Neutrophil (primary cell): ENCODE results near the gene TRIM38.

ENCODE experiments used
- H3K27ac ChIP-seq: fragments of 200-600 bp; sonication (generic); 2 replicates; pipeline ENCODE4 v1.5.1; 2016; ENCODE audit warnings: mild to moderate bottlenecking, moderate library complexity
- H3K27me3 ChIP-seq: fragments of 200-600 bp; sonication (generic); 2 replicates; pipeline ENCODE4 v1.6.0; 2016; ENCODE audit warnings: mild to moderate bottlenecking
- H3K36me3 ChIP-seq: fragments of 200-600 bp; sonication (generic); 2 replicates; pipeline ENCODE4 v1.5.1; 2017
- H3K4me1 ChIP-seq, 2 experiments: fragments of 200-600 bp in 1 of 2; sonication (generic) in 1 of 2; 1 replicate in 1 of 2; 2 replicates in 1 of 2; pipeline versions ENCODE4 v1.5.1 to v1.6.1; 2013 to 2016; ENCODE audit warnings: low read depth in 1 of 2, low read length in 1 of 2, mild to moderate bottlenecking in 1 of 2, moderate library complexity in 1 of 2; ENCODE audit not compliant: control insufficient read depth in 1 of 2, insufficient read depth in 1 of 2
- H3K4me3 ChIP-seq, 2 experiments: fragments of 200-600 bp in 1 of 2; sonication (generic) in 1 of 2; 1 replicate in 1 of 2; 2 replicates in 1 of 2; pipeline ENCODE4 v1.5.1; 2013 to 2016; ENCODE audit warnings: low read depth in 1 of 2, low read length in 1 of 2, mild to moderate bottlenecking in 1 of 2, moderate library complexity in 1 of 2
- H3K9me3 ChIP-seq: fragments of 200-600 bp; sonication (generic); 2 replicates; pipeline ENCODE4 v1.5.1; 2016
- CTCF ChIP-seq: fragments of 200-600 bp; sonication (generic); IDR thresholded peaks from 2 replicates; pipeline ENCODE4 v1.5.1; 2016; ENCODE audit warnings: antibody characterized with exemption

The TRIM38 gene

DNA sequence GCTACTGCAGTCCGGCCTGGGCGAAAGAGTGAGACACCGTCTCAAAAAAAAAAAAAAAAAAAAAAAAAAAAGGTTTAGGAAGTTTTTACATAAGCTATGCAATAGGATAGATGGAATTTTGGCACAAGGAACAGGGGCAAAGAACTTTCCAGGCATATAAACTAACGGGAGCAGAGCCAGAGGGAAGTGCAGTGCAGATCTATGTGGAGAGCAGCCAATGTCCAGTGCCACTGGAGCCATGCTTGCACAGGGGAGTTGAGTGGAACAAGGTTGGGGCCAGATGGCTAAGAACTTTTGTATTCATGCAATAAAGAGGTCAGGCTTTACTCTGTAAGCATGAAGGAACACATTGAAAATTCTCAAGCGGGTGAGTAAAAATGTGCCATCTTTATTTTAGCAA lies 42.9 kb upstream of the TRIM38 start:
- Histone ChIP-seq H3K4me1 (no peaks in the 10 kb centered on the region), H3K27me3 (no peaks in the 10 kb centered on the region), H3K9me3 (no peaks in the 10 kb centered on the region), H3K36me3 (no peaks in the 10 kb centered on the region), H3K4me3 (no peak overlapping the region), H3K27ac (no peak overlapping the region)
- TF ChIP-seq CTCF: no peak

DNA sequence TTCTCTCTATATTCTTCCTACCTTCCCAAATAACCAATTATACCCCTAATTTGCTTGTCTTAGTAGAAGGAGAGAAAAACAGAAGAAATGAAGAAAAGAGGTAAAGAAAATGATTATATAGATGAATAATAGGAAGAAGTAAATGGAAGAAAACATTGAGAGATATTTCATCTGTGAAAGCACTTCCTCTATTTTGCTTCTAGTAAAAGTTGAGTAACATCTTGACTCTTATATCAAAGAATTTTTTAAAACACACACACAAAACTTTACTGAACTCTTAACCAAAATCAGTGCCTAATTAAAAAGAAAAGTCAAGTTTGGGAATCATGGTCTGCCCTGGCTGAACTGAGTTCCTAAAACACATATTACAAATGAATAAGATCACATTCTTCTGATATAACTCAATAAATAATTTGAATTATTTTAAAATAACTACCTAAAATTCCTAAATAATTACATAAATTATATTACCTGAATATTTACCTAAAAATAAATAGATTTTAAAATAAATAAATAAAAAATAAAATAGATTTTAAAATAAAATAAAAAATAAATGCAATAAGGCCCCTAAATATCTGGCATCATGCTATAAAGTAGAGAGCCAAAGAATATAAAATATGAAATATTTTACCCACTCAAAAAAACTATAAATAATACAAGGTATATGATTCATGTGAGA lies 40.9 kb upstream of the TRIM38 start:
- Histone ChIP-seq H3K4me3 (no peak overlapping the region), H3K27me3 (no peaks in the 10 kb centered on the region), H3K27ac (no peak overlapping the region), H3K36me3 (no peaks in the 10 kb centered on the region), H3K9me3 (no peaks in the 10 kb centered on the region), H3K4me1 (no peaks in the 10 kb centered on the region)
- no peak for TF ChIP-seq CTCF

- TF ChIP-seq CTCF: no peak
- no peaks in the 10 kb centered on the region for H3K4me1 ChIP-seq
- H3K27me3 ChIP-seq: no peaks in the 10 kb centered on the region
- H3K9me3 ChIP-seq: no peaks in the 10 kb centered on the region
- H3K27ac ChIP-seq: no peak overlapping the region
- H3K4me3 ChIP-seq: no peak overlapping the region
- H3K36me3 ChIP-seq: no peaks in the 10 kb centered on the region
These were observed 40.3 kb upstream of the TRIM38 start for GRCh38 chr6:25922301-25922700.

- no peaks in the 10 kb centered on the region for H3K27me3 ChIP-seq
- no peak overlapping the region for H3K27ac ChIP-seq
- no peaks in the 10 kb centered on the region for H3K9me3 ChIP-seq
- no peak for TF ChIP-seq CTCF
- no peaks in the 10 kb centered on the region for H3K36me3 ChIP-seq
- H3K4me3 ChIP-seq: no peak overlapping the region
- no peaks in the 10 kb centered on the region for H3K4me1 ChIP-seq
These were observed 36.7 kb upstream of the TRIM38 start for GRCh38 chr6:25925876-25926275.

GRCh38 chr6:25927178-25927577 lies 35.4 kb upstream of the TRIM38 start:
- Histone ChIP-seq H3K27ac (no peak overlapping the region), H3K27me3 (no peaks in the 10 kb centered on the region), H3K36me3 (no peaks in the 10 kb centered on the region), H3K4me3 (no peak overlapping the region), H3K4me1 (no peaks in the 10 kb centered on the region), H3K9me3 (no peaks in the 10 kb centered on the region)
- TF ChIP-seq CTCF: no peak
